OCI-M1 (cell line): ENCODE measurements around the gene ZNRF1.

Experiments
- DNase-seq: peaks from one replicate; lab custom pipeline; 2025; lab: John Stamatoyannopoulos, UW

ZNRF1 gene

GRCh38 chr16:75026892-75027391 is 28.1 kb downstream of the ZNRF1 start:
- no peak for DNase-seq

GRCh38 chr16:75027520-75028300 is 28.9 kb downstream of the ZNRF1 start:
- no peak for DNase-seq

GRCh38 chr16:75028544-75029135 is 29.8 kb downstream of the ZNRF1 start:
- DNase-seq: no peak

- DNase-seq: no peak
Observed at GRCh38 chr16:75029854-75030253, 31.0 kb downstream of the ZNRF1 start.

- DNase-seq: no peak
Observed at GRCh38 chr16:75032655-75033054, 33.8 kb downstream of the ZNRF1 start.

GRCh38 chr16:75035410-75035968 is 36.7 kb downstream of the ZNRF1 start:
- DNase-seq: no peak

- DNase-seq: peak; percentile 91
Observed at GRCh38 chr16:75038036-75038858, 39.4 kb downstream of the ZNRF1 start.

GRCh38 chr16:75039941-75040340 is 41.1 kb downstream of the ZNRF1 start:
- no peak for DNase-seq

GRCh38 chr16:75042426-75043174 is 43.8 kb downstream of the ZNRF1 start:
- DNase-seq: peak; percentile 92

GRCh38 chr16:75043175-75043895 is 44.5 kb downstream of the ZNRF1 start:
- DNase-seq: peak; percentile 99

- DNase-seq: no peak
Observed at GRCh38 chr16:75044800-75045361, 46.1 kb downstream of the ZNRF1 start.

GRCh38 chr16:75045424-75045823 is 46.6 kb downstream of the ZNRF1 start:
- no peak for DNase-seq

- no peak for DNase-seq
Observed at GRCh38 chr16:75048054-75048453, 49.2 kb downstream of the ZNRF1 start.

GRCh38 chr16:75048530-75048929 is 49.7 kb downstream of the ZNRF1 start:
- no peak for DNase-seq

GRCh38 chr16:75052481-75053202 is 53.8 kb downstream of the ZNRF1 start:
- no peak for DNase-seq

- DNase-seq: peak; percentile 60
Observed at GRCh38 chr16:75053791-75054555, 55.1 kb downstream of the ZNRF1 start.

- DNase-seq: no peak
Observed at GRCh38 chr16:75054556-75054947, 55.7 kb downstream of the ZNRF1 start.

- DNase-seq: no peak
Observed at GRCh38 chr16:75058806-75059205, 60.0 kb downstream of the ZNRF1 start.

GRCh38 chr16:75059411-75059810 is 60.6 kb downstream of the ZNRF1 start:
- no peak for DNase-seq
